ENCODE results near the gene MAP1LC3C. TPM values are rescaled to one million over a fixed set of nuclear protein-coding genes. Genes with fewer than 3 reads are reported as not detected.

Gene MAP1LC3C
- polyA plus RNA-seq (ENCODE audit: insufficient read length in 3 of 3): 1 to 10 TPM in 1 of 3 donors, under 1 TPM in 2; 0.76 to 1.0 (median 0.99) TPM
- long read RNA-seq, donor 1: 0 reads
- long read RNA-seq, donor 2: 0 reads
- long read RNA-seq, donor 3: 0 reads
- long read RNA-seq, donor 4: 0 reads
- long read RNA-seq, donor 5: 0 reads
- long read RNA-seq, donor 6: 0 reads
- long read RNA-seq, donor 7, partial matches to known transcripts: 0 of 1 reads
- long read RNA-seq, donor 7, other reads (novel, unspliced or antisense): 0 of 1 reads
- long read RNA-seq, donor 8, partial matches to known transcripts: 0 of 1 reads
- long read RNA-seq, donor 8, other reads (novel, unspliced or antisense): 0 of 1 reads
- long read RNA-seq, donor 9: 0 reads
- long read RNA-seq, donor 10, partial matches to known transcripts: 0 of 1 reads
- long read RNA-seq, donor 10, other reads (novel, unspliced or antisense): 0 of 1 reads
- long read RNA-seq, donor 11, partial matches to known transcripts: 0 of 1 reads
- long read RNA-seq, donor 11, other reads (novel, unspliced or antisense): 0 of 1 reads
- long read RNA-seq, donor 12: 0 reads
- long read RNA-seq, donor 13: 0 reads
- long read RNA-seq, donor 14: 0 reads
- long read RNA-seq, donor 15: 0 reads
- long read RNA-seq, donor 16, partial matches to known transcripts: 0 of 1 reads
- long read RNA-seq, donor 16, other reads (novel, unspliced or antisense): 0 of 1 reads

DNA sequence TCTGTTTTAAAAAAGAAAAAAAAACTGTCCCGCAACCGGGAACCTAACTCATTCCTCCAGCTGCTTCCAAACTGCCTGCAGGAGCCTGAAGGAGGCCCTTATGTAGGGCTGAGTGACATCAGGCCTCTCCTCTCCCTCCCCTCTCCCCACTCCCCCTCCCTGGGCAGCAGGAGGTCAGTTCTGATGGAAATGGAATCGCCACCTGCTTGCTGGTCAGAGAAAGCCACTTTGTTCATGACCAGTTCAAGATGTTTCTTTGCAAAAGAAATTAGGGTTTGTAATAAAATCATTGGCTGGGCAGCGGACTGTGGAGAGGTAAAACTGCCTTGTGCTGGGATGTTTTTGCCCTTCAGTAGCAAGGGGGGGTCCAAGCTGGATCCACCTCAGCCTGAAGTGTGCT lies at the start of gene MAP1LC3C:
MAP1LC3C (minus strand) TSS at position 73 of the 400 bp plus-strand sequence. CDS start 90 bp downstream, outside the sequence.
- DNase-seq (ENCODE audit: extremely low read depth in 1 of 11, low read depth in 9 of 11, low spot score in 4 of 11): peak in 7 of 11 donors; percentile 9 to 44 (median 21)

DNA sequence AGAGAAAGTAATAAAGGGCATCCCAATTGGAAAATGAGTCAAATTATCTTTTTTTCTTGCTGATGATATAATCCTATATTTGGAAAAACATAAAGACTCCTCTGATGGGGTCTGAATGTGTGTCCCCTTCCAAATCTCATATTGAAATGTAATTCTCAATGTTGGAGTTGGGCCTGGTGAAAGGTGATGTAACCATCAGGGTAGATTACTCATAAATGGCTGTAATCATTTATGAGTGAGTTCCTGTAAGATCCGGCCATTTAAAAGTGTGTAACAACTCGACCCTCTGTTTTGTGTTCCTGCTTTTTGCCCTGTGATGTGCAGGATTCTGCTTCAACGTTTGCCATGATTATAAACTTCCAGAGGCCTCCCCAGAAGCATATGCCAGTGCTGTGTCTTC lies 44.3 kb upstream of the MAP1LC3C start:
- DNase-seq (ENCODE audit: extremely low read depth in 1 of 11, low read depth in 9 of 11, low spot score in 4 of 11): no peak

DNA sequence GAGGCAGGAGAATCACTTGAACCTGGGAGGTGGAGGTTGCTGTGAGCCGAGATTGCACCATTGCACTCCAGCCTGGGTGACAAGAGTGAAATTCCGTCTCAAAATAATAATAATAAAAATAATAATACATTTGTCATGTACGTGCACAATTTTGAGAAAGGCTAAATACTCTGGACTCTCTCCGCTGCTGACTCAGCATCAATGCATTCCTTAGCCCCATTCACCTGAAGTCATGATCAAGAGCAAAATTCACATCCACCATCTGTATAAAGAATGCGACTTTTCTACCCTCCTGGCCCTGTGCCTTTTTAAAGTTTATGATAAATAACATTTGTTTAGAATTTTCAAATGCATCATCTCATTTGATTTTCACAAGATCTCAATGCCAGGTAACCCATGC lies 35.5 kb upstream of the MAP1LC3C start:
- no peak for DNase-seq (ENCODE audit: extremely low read depth in 1 of 11, low read depth in 9 of 11, low spot score in 4 of 11)

DNA sequence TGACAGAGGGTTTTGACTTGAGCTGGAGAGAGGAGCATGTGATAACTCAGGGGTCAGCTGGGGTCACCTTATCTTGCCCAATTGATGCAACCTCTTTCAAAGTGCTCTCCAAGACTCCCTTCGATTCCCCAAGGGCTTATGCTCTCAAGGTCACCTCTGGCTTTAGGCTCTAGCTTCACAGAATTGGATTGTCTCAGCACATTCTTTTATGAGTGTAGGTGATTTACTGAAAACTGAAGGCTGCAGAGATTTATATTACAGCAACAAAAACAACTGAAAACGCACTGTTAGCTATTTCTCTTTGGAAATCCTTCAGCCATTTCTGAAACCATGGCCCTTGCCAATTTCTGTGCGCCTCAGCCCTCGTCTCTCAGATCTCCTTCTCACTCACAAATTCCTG lies 34.5 kb upstream of the MAP1LC3C start:
- DNase-seq (ENCODE audit: extremely low read depth in 1 of 11, low read depth in 9 of 11, low spot score in 4 of 11): peak in 4 of 11 donors; percentile 8 to 51 (median 22)

DNA sequence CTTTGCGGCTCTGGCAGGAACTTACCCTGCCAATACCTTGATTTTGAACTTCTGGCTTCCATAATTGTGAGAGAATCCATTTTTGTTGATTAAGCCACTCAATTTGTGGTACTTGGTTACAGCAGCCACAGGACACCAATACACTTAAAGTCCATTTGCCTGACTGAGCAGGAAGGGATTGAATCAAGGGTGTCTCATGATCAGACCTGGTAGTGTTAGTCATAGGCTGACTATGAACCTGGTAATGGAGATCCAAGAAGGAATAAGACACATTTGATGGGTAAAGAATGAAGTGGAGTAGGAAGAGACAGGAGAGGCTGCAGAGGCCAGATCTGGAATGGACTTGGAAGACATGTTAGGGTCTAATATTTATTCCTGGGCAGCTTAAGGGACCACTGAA lies 31.2 kb upstream of the MAP1LC3C start:
- DNase-seq (ENCODE audit: extremely low read depth in 1 of 11, low read depth in 9 of 11, low spot score in 4 of 11): no peak

DNA sequence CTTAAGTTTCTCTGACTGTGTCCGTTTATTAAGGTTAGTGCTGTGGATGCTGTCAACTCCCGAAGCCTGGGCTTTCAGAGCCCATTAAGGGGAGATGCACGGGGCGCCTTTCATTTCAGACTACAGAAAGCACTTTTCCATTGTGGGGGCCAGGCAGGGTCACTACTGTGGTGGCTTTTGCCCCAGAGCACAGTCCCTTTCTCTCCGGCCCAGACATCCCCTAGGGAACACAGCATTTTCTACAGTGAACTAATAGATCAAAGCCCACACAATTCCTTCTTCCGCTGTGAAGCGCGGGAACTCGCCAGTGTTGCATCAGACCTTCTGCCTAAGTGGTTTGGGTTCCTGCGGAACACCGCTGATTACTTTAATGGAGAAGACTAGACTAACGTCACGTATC lies 26.8 kb upstream of the MAP1LC3C start:
- no peak for DNase-seq (ENCODE audit: extremely low read depth in 1 of 11, low read depth in 9 of 11, low spot score in 4 of 11)

DNA sequence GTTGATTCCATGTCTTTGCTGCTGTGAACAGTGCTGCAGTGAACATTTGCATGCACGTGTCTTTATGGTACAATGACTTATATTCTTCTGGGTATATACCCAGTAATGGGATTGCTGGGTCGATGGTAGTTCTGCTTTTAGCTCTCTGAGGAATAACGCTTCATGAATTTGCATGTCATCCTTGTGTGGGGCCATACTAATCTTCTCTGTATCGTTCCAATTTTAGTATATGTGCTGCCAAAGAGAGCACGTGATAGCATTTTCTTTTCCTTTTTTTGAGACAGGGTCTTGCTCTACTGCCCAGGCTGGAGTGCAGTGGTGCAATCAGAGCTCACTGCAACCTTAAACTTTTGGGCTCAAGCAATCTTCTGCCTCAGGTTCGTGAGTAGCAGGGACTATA lies 24.9 kb upstream of the MAP1LC3C start:
- DNase-seq (ENCODE audit: extremely low read depth in 1 of 11, low read depth in 9 of 11, low spot score in 4 of 11): no peak

DNA sequence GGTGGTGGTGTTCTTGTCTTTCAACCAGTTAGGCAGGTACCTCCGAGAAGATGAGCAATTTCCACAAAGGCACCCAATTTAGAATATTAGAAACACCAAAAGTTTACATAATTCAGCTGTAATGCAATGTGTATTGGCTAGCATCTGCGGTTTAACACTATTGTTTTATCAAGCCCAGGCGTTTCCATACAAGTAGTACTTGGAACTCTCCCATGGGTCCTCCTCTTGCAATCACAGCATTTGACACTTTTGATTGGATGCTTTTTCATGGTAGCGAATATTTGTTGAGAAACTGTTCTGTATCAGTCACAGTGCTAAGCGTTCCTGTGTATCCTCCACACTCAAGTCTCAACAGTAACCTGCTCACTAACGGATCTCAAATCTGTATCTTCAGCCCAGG lies 20.1 kb upstream of the MAP1LC3C start:
- no peak for DNase-seq (ENCODE audit: extremely low read depth in 1 of 11, low read depth in 9 of 11, low spot score in 4 of 11)

DNA sequence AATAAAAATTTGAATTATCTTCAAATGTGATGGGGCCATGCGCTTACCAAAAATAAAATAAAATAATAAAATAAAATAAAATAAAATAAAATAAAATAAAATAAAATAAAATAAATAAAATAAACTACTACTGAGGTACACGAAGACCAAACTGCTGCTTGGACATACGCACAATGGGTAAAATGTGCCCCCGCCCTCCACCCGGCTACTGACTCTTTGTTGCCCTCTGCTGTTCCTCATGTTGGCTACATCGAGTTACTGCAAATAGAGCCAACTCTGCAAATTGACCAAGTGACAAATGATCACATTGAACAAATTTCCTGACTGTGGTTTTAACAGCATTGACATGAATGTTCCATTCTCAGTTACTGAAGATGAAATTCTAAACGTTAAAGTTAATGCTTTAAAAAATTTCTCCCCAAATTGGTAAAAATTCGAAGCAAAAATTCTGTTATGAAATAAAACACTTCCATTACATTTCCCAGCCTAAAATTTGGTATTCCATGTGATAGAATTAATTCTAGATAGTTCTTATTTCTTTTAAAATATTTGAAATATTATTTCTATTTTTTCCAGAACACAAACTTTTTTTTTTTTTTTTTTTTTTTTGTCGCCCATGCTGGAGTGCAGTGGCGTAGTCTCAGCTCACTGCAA lies 18.8 kb upstream of the MAP1LC3C start:
- peak in 4 of 11 donors; percentile 23 to 33 (median 28) for DNase-seq (ENCODE audit: extremely low read depth in 1 of 11, low read depth in 9 of 11, low spot score in 4 of 11)

DNA sequence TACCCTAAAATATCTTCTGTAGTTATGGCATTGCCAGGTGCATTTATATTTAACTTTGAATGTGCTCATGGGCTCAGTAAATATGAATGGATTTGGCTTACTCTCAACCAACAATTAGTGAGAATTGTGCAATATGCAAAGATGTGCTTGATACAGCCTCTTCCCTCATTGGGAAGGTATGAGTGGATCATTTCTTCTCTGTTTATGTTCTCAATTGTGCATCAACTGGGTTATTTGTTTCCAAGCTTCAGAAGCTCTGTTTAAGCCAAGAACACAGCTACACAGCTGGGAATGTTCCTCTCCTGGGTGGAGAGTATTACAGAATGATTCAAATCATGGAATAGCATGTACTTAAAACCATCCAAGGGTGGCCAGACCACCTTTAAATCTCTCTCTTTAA lies 17.6 kb upstream of the MAP1LC3C start:
- DNase-seq (ENCODE audit: extremely low read depth in 1 of 11, low read depth in 9 of 11, low spot score in 4 of 11): no peak

DNA sequence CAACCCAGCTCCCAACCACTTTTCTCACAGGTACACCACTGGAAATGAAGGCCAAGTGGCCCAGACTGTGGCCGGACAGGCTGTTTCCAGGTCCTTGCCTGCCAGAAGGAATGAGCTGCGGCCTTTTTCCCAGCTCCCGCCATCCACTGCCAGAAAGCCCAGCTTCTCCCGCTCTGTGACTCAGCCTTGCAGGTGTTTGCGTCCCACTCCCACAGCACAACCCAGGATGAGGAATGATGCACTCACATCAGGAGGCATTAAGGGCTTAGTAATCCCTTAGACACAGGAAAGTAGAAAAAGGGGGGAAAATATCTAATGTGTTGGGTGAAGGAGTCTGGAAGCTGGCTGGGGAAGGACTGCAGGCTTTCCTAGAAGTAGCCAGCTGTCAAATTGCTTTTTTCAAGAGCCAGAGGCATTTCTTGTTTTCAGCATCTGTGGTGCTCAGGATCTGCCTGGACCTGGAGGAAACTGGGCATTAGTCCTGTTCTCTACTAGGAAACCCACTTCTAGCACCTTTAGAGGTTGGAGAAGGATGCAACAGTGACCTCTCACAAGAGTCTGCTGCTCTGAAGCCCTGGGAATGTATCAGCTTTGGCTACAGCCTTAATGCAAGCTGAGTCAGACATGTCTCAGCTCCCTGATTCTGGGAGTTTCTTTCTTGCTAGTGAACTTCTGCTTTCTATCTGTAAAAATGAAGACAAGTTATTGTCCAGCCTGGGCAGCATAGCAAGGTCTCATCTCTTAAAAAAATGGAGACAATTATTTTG lies 13.2 kb upstream of the MAP1LC3C start:
- no peak for DNase-seq (ENCODE audit: extremely low read depth in 1 of 11, low read depth in 9 of 11, low spot score in 4 of 11)

DNA sequence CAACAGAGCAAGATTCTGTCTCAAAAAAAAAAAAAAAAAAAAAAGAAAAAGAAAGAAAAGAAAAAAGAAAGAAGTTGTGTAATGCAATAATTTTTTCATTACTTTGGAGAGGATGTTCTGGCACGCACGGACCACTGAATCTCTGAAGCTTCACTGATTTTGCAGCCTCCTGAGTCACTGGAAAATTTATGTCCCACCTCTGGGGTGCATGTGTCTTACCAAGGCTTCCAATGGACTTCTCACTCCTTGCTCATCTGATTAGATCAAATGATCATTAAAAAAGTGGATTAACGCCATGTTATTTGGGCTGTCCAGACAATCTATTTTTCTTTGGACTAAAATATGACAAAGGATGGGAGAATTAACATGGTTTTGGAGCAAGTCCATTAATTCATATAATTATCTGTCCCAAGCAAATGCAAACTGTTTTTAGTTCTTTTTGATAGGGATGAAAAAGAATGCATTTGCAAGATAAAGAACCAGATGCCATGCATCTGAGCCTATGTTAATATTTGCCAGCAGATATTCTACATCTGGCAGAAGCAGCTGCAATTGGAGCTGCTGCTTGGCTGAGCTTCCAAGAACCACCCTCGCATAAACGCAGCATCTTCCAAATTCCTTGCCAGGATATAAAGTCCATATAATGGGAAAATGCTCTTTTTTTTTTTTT lies 10.1 kb upstream of the MAP1LC3C start:
- no peak for DNase-seq (ENCODE audit: extremely low read depth in 1 of 11, low read depth in 9 of 11, low spot score in 4 of 11)

DNA sequence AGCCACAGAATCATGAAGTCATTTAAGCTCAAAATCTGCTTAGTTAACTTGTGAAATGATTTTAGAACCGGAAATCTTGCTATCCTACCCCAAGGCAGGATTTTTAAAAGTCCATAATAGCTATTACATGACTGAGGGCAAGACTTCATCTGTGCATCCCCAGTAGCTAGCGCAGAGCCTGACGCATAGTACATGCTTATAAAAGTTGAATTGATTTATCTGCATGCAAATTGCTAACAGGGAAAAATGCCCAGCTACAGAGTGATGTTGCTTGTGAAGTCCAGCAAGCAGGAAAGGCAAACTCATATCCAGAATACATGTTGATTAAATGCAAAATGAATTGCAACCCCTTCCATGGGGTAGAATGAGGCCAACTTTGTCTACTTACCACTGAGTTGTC lies 8.1 kb upstream of the MAP1LC3C start:
- no peak for DNase-seq (ENCODE audit: extremely low read depth in 1 of 11, low read depth in 9 of 11, low spot score in 4 of 11)

DNA sequence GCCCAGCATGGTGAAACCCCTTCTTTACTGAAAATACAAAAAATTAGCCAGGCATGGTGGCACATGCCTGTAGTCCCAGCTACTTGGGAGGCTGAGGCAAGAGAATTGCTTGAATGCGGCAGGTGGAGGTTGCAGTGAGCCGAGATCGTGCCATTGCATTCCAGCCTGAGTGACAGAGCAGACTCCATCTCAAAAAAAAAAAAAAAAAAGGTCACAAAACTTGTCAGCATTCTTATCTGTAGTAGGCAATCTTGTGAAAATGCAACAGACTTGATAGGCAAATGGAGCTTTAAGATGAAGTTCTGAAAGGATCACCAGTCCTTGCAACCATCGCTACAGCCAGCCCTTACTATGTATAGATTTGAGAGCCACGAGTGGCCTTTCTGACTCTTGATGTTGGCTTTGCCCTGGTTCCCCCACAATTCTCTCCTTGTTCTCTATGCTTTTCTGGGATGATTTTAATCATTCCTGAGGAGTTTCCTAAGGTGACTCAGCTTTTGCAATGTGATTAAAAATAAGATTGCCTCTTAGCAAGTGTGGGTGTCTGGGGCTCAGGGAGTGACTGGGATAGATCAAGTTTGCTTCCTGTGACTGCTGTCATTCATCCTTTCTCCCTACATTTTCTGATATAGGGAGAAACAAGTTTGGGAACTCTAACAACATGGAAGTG lies 7.1 kb upstream of the MAP1LC3C start:
- DNase-seq (ENCODE audit: extremely low read depth in 1 of 11, low read depth in 9 of 11, low spot score in 4 of 11): no peak

DNA sequence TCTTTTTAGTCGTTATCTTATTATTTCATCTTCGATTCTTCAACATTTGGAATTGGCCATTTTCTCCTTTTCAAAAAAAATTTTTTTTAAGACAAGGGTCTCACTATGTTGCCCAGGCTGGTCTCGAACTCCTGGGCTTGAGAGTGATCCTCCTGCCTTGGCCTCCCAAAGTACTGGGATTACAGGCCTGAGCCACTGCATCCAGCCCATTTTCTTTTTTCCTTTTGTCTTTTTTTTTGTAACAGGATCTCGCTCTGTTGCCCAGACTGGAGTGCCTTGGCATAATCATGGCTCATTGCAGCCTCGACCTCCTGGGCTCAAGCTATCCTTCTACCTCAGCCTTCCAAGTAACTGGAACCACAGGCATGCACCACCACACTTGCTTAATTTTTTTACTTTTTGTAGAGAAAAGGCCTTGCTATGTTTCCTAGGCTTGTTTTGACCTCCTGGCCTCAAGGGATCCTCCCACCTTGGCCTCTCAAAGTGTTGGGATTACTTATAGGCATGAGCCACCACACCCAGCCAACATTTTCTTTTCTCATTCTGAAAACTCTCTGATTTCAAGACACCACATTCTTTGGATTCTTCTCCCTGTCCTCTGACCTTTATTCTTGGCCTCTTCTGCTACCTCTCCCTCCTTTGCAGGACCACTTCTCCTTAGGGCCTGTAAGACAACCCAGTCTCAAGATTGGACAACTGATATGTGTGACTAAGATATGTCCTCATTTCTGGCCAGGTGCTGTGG lies 6.0 kb upstream of the MAP1LC3C start:
- DNase-seq (ENCODE audit: extremely low read depth in 1 of 11, low read depth in 9 of 11, low spot score in 4 of 11): no peak

DNA sequence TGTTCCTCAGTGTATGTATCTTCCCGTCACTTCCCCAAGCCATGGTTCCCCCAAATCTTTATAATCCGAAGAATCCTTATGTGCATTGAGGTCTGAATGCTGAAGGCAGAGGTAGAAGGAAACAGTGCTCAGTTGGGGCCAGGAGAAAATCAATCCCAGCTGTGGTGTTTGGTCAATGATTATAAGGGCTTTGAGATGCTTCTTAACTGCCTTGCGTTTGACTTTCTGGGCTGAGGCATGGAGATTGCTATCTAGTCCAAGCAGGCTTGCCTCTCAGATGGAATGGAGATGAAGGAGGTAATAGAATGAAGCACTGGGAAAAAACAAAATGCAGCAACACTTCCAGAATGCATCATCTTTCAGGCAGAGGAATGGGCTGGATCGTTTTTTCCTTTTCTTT lies 3.6 kb upstream of the MAP1LC3C start:
- DNase-seq (ENCODE audit: extremely low read depth in 1 of 11, low read depth in 9 of 11, low spot score in 4 of 11): no peak

DNA sequence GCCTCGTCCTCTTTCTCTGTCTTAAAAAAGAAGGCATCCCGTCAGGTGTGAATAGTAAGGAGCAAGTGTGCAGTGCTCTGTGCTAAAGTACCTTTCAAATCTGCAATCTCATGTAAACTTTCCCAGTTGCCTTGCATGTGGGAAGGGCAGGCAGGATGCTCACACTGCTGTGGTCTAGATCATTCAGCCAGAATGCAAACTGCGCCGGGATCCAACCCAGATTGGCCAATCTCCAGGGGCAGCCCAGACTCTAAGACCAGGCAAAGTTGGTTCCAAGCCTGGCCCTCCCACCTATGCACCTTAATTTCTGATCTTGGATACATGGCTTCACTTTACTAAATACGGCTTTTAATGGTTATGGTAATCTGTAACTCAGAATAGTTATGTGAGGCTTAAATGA lies 3.2 kb upstream of the MAP1LC3C start:
- no peak for DNase-seq (ENCODE audit: extremely low read depth in 1 of 11, low read depth in 9 of 11, low spot score in 4 of 11)

DNA sequence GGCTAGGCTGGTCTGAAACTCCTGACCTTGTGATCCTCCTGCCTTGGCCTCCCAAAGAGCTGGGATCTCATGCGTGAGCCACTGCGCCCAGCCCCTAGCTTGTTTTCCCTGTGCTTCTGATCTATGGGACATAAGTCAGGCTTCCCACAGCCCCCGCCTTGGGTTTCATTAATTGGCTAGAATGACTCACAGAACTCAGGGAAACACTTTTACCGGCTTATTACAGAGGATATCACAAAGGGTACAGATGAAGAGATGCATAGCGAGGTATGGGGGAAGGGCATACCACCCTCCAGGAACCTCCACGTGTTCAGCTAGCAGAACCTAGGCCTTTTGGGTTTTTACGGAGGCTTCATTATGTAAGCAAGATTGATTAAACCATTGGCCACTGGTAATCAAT lies 1.5 kb upstream of the MAP1LC3C start:
- no peak for DNase-seq (ENCODE audit: extremely low read depth in 1 of 11, low read depth in 9 of 11, low spot score in 4 of 11)
